Measurements from ENCODE around the gene H1-8. TPM values are rescaled to one million over a fixed set of nuclear protein-coding genes. Genes with fewer than 3 reads are reported as not detected.
"Not testable (repeated sequence)": the region's sequence is repeated elsewhere in the genome, so short reads cannot be mapped to it uniquely, and the experiment has no call there.

Gene H1-8
- total RNA-seq, 4 donors from 2014 or later: not detected

GRCh38 chr3:129514110-129514509 lies 28.9 kb upstream of the H1-8 start:
- TF ChIP-seq CTCF (IDR thresholded peaks at IDR 0.05): no peak
- no peak for TF ChIP-seq POLR2A (IDR thresholded peaks at IDR 0.05)
- no peaks in the 10 kb centered on the region for H3K27me3 ChIP-seq
- no peak for DNase-seq
- no peaks in the 10 kb centered on the region for H3K36me3 ChIP-seq
- H3K27ac ChIP-seq: no peak overlapping the region
- no peaks in the 10 kb centered on the region for H3K9me3 ChIP-seq
- H3K4me3 ChIP-seq: no peak overlapping the region
- H3K4me1 ChIP-seq: no peaks in the 10 kb centered on the region

- no peaks in the 10 kb centered on the region for H3K36me3 ChIP-seq
- no peak for DNase-seq
These were observed 28.4 kb upstream of the H1-8 start for GRCh38 chr3:129514563-129514962.

GRCh38 chr3:129515108-129515820 lies 27.7 kb upstream of the H1-8 start:
- H3K36me3 ChIP-seq: not testable (repeated sequence)

More at GRCh38 chr3:129514563-129514962, 28.4 kb upstream of the H1-8 start:
- TF ChIP-seq POLR2A (IDR thresholded peaks at IDR 0.05) (no peak), CTCF (IDR thresholded peaks at IDR 0.05) (no peak)
- H3K9me3 ChIP-seq: no peaks in the 10 kb centered on the region
- H3K4me3 ChIP-seq: no peak overlapping the region
- H3K27ac ChIP-seq: no peak overlapping the region
- no peaks in the 10 kb centered on the region for H3K27me3 ChIP-seq
- no peaks in the 10 kb centered on the region for H3K4me1 ChIP-seq

GRCh38 chr3:129515821-129516432 lies 27.0 kb upstream of the H1-8 start:
- H3K9me3 ChIP-seq, H3K27ac ChIP-seq, H3K36me3 ChIP-seq, H3K27me3 ChIP-seq, H3K4me3 ChIP-seq, DNase-seq, H3K4me1 ChIP-seq: not testable (repeated sequence)

More at GRCh38 chr3:129515108-129515820, 27.7 kb upstream of the H1-8 start:
- not testable (repeated sequence) for H3K27ac ChIP-seq, DNase-seq, H3K9me3 ChIP-seq, H3K27me3 ChIP-seq, H3K4me1 ChIP-seq, H3K4me3 ChIP-seq

- no peak for TF ChIP-seq POLR2A (IDR thresholded peaks at IDR 0.05)
- no peak for TF ChIP-seq CTCF (IDR thresholded peaks at IDR 0.05)
- Histone ChIP-seq H3K9me3 (no peaks in the 10 kb centered on the region), H3K27ac (no peak overlapping the region), H3K4me3 (no peak overlapping the region), H3K27me3 (no peaks in the 10 kb centered on the region), H3K4me1 (no peaks in the 10 kb centered on the region), H3K36me3 (no peaks in the 10 kb centered on the region)
- no peak for DNase-seq
These were observed 25.5 kb upstream of the H1-8 start for GRCh38 chr3:129517516-129517915.

GRCh38 chr3:129518038-129518561 lies 24.9 kb upstream of the H1-8 start:
- Histone ChIP-seq H3K27me3 (no peaks in the 10 kb centered on the region), H3K4me3 (no peak overlapping the region), H3K36me3 (no peaks in the 10 kb centered on the region), H3K4me1 (no peaks in the 10 kb centered on the region), H3K9me3 (no peaks in the 10 kb centered on the region), H3K27ac (no peak overlapping the region)
- no peak for DNase-seq
- TF ChIP-seq CTCF (IDR thresholded peaks at IDR 0.05) (no peak), POLR2A (IDR thresholded peaks at IDR 0.05) (no peak)
